SU-DHL-6 (cell line): ENCODE measurements around the gene INO80D.
"Not testable (repeated sequence)": the region's sequence is repeated elsewhere in the genome, so short reads cannot be mapped to it uniquely, and the experiment has no call there.

Source experiments
- H2AFZ ChIP-seq: fragments of 200-600 bp; sonication (generic); 2 replicates; pipeline ENCODE4 v1.6.1; 2014; ENCODE audit warnings: low read depth, mild to moderate bottlenecking, moderate library complexity, mixed read lengths, antibody characterized with exemption, low read length; ENCODE audit not compliant: severe bottlenecking
- H3F3A ChIP-seq: fragments of 200-600 bp; shearing (Covaris generic); 2 replicates; pipeline ENCODE4 v1.6.0; 2016; ENCODE audit warnings: antibody characterized with exemption, mild to moderate bottlenecking; ENCODE audit not compliant: insufficient read depth
- H3K27ac ChIP-seq: fragments of 200-600 bp; sonication (generic); 2 replicates; pipeline ENCODE4 v1.5.1; 2016; ENCODE audit warnings: low read depth, mild to moderate bottlenecking, low read length, moderate library complexity, mixed read lengths
- H3K27me3 ChIP-seq: fragments of 200-600 bp; sonication (generic), shearing (Covaris generic); 2 replicates; pipeline ENCODE4 v1.6.0; 2014; ENCODE audit warnings: mild to moderate bottlenecking, low read length
- H3K36me3 ChIP-seq: fragments of 200-600 bp; sonication (generic); 2 replicates; pipeline ENCODE4 v1.6.1; 2014; ENCODE audit warnings: mild to moderate bottlenecking, low read length, mixed read lengths
- H3K4me2 ChIP-seq: fragments of 300-600, 200-600 bp; shearing (Covaris generic), sonication (generic); 2 replicates; pipeline ENCODE4 v1.6.0; 2014; ENCODE audit warnings: low read length, low read depth, mild to moderate bottlenecking; ENCODE audit not compliant: poor library complexity, severe bottlenecking
- H3K4me3 ChIP-seq: fragments of 200-600 bp; sonication (generic); 2 replicates; pipeline ENCODE4 v1.5.1; 2014; ENCODE audit warnings: antibody characterized with exemption, low read length, mild to moderate bottlenecking, mixed read lengths; ENCODE audit not compliant: insufficient read depth, poor library complexity, severe bottlenecking
- H3K79me2 ChIP-seq: fragments of 200-600 bp; sonication (generic); 2 replicates; pipeline ENCODE4 v1.6.1; 2014; ENCODE audit warnings: mild to moderate bottlenecking, low read length, moderate library complexity; ENCODE audit not compliant: insufficient read depth
- H3K9ac ChIP-seq: fragments of 200-600 bp; sonication (generic); 2 replicates; pipeline ENCODE4 v1.7.0; 2014; ENCODE audit warnings: mild to moderate bottlenecking, low read length
- H3K9me2 ChIP-seq: fragments of 200-600 bp; sonication (generic); replicated peaks from 2 replicates; pipeline ENCODE4 v1.6.1; 2014; ENCODE audit warnings: low read length; ENCODE audit not compliant: insufficient read depth
- H3K9me3 ChIP-seq: fragments of 200-600 bp; sonication (generic); 2 replicates; pipeline ENCODE4 v1.6.1; 2014; ENCODE audit warnings: low read length, mixed read lengths; ENCODE audit not compliant: insufficient read depth
- H4K20me1 ChIP-seq: fragments of 200-600 bp; sonication (generic); 2 replicates; pipeline ENCODE4 v1.6.1; 2014; ENCODE audit warnings: low read depth, mild to moderate bottlenecking, antibody characterized with exemption, low read length, moderate library complexity, mixed read lengths
- CTCF ChIP-seq: fragments of 200-600 bp; sonication (generic); IDR thresholded peaks from one replicate; pipeline ENCODE4 v1.5.1; 2017; ENCODE audit warnings: antibody characterized with exemption, mild to moderate bottlenecking, low read length, moderate library complexity; ENCODE audit not compliant: insufficient read depth, poor library complexity, severe bottlenecking
- EZH2phosphoT487 ChIP-seq: fragments of 200-600 bp; sonication (generic), shearing (Covaris generic); conservative IDR thresholded peaks from 2 replicates; pipeline ENCODE4 v1.6.1; 2018; ENCODE audit warnings: mild to moderate bottlenecking, antibody characterized with exemption, low read length, moderate library complexity, mixed read lengths

Gene INO80D

GRCh38 chr2:206033452-206033851, 52.5 kb downstream of the INO80D start:
- not testable (repeated sequence) for H3K36me3 ChIP-seq, H3K4me3 ChIP-seq, H3K27ac ChIP-seq, H3K9ac ChIP-seq, H3K9me2 ChIP-seq, H3F3A ChIP-seq, H4K20me1 ChIP-seq, H2AFZ ChIP-seq, H3K27me3 ChIP-seq, H3K4me2 ChIP-seq, H3K9me3 ChIP-seq
- peaks cover 24% of the 10 kb centered on the region; the same call in 1 of the 2 replicates for H3K79me2 ChIP-seq

GRCh38 chr2:206031950-206032567, 53.9 kb downstream of the INO80D start:
- no peaks in the 10 kb centered on the region for H3K9me3 ChIP-seq
- H3K4me2 ChIP-seq = no peak overlapping the region
- no peaks in the 10 kb centered on the region for H3K9me2 ChIP-seq
- H3K79me2 ChIP-seq = peaks cover 16% of the 10 kb centered on the region; the same call in 1 of the 2 replicates
- H3K9ac ChIP-seq = no peak overlapping the region
- TF ChIP-seq CTCF = no peak
- no peak for TF ChIP-seq EZH2phosphoT487
- H3F3A ChIP-seq = no peaks in the 10 kb centered on the region
- H3K27me3 ChIP-seq = no peaks in the 10 kb centered on the region
- no peak overlapping the region for H2AFZ ChIP-seq
- H4K20me1 ChIP-seq = no peaks in the 10 kb centered on the region
- H3K27ac ChIP-seq = no peak overlapping the region
- peaks cover 6% of the 10 kb centered on the region; the same call in 1 of the 2 replicates for H3K36me3 ChIP-seq
- no peak overlapping the region for H3K4me3 ChIP-seq

GRCh38 chr2:206031162-206031784, 54.7 kb downstream of the INO80D start:
- Histone ChIP-seq H3K27ac (no peak overlapping the region), H3K27me3 (no peaks in the 10 kb centered on the region), H3F3A (no peaks in the 10 kb centered on the region), H3K4me3 (no peak overlapping the region), H4K20me1 (no peaks in the 10 kb centered on the region), H3K9me2 (no peaks in the 10 kb centered on the region), H3K9me3 (no peaks in the 10 kb centered on the region), H3K79me2 (peaks cover 14% of the 10 kb centered on the region; the same call in 1 of the 2 replicates), H3K36me3 (peaks cover 4% of the 10 kb centered on the region; the same call in 1 of the 2 replicates), H3K9ac (no peak overlapping the region), H2AFZ (no peak overlapping the region), H3K4me2 (no peak overlapping the region)
- no peak for TF ChIP-seq CTCF
- no peak for TF ChIP-seq EZH2phosphoT487

- Histone ChIP-seq H3K27ac (no peak overlapping the region), H3K4me3 (no peak overlapping the region), H3K9ac (no peak overlapping the region), H3K27me3 (no peaks in the 10 kb centered on the region), H2AFZ (no peak overlapping the region), H3K36me3 (peaks cover 9% of the 10 kb centered on the region; the same call in 1 of the 2 replicates), H3F3A (no peaks in the 10 kb centered on the region), H4K20me1 (no peaks in the 10 kb centered on the region), H3K9me3 (no peaks in the 10 kb centered on the region), H3K9me2 (no peaks in the 10 kb centered on the region), H3K4me2 (no peak overlapping the region), H3K79me2 (peaks cover under 1% of the 10 kb centered on the region; the same call in 1 of the 2 replicates)
- TF ChIP-seq CTCF (no peak), EZH2phosphoT487 (no peak)
Observed at GRCh38 chr2:206028101-206028500, 57.9 kb downstream of the INO80D start.
